ENCODE measurements around the gene NBL1. TPM values are rescaled to one million over a fixed set of nuclear protein-coding genes. Genes with fewer than 3 reads are reported as not detected.

The NBL1 gene
- total and polyA plus RNA-seq, 2 of the 4 experiments (the other 2 are of a cell fraction) = 14.0 to 54.2 TPM

DNA sequence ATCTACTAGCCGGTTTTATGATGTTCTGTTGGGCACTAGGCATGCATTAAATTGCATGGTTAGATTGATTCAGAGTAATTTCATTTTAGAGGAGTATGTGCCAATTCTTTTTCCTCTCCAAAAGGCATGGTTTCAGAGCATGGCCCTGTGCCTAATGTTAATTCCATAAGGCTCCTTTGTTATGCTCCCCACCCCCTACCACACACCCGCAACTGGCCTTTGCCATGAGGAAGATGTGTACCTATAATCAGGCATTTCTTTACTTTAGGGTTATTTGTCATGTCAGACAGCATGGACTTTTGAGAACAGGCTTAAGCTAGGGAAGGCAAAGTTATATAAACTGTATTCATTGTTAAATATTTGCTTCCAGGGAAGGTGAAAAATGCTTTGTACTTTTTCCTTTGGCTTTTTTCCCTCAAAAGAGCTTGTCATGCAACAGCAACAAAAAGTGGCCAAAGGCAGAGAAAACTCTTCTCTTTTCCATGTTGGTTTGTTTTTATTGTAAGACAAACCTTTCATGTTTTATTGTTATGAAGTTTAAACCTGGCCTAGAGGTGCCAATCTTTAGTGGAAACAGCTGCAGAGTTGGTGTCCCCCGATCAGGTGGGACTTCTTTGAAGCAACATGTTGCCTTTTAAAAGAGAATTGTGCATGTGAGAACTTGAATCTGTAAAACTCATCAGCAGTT lies 24.3 kb upstream of the NBL1 start:
- Histone ChIP-seq H2AK9ac (replicated peaks; ENCODE audit: low read depth, low read length, poor library complexity) (no peak overlapping the region), H3K56ac (ENCODE audit: extremely low read depth, insufficient read depth, low read length) (no peak overlapping the region), H2BK5ac (ENCODE audit: low read depth, low read length, poor library complexity, severe bottlenecking) (no peak overlapping the region), H3K18ac (ENCODE audit: low read depth, low read length) (no peak overlapping the region; the same call in 1 of the 2 replicates), H3K27me3 (ENCODE audit: control insufficient read depth, insufficient read depth, low read length) (no peaks in the 10 kb centered on the region), H3K23ac (ENCODE audit: low read depth, low read length) (no peak overlapping the region), H3K27ac (ENCODE audit: insufficient read depth, low read length) (peak overlapping the region; percentile 46; the same call in 1 of the 2 replicates), H2BK15ac (ENCODE audit: low read depth, low read length) (no peak overlapping the region), H3K4me1 (ENCODE audit: control insufficient read depth, insufficient read depth, low read length) (peaks cover 23% of the 10 kb centered on the region), H3K4me3 (ENCODE audit: insufficient read depth, low read depth, low read length) (no peak overlapping the region), H3K4me2 (ENCODE audit: low read depth, low read length) (peak overlapping the region; percentile 66; the same call in 1 of the 2 replicates), H3K36me3 (ENCODE audit: control insufficient read depth, insufficient read depth, low read length) (peaks cover 7% of the 10 kb centered on the region), H3K9me1 (ENCODE audit: insufficient read depth, low read length) (0 out of 2 replicates have a peak, but pooled peaks cover 7% of the 10 kb centered on the region), H3K4ac (ENCODE audit: low read depth, low read length) (no peak overlapping the region), H4K91ac (ENCODE audit: insufficient read depth, low read depth, low read length) (no peak overlapping the region), H3K79me1 (ENCODE audit: low read depth in 1 of 2, low read length in 2 of 2) (peaks cover 37 to 68% of the 10 kb centered on the region in 2 experiments), H3K9ac (ENCODE audit: low read depth, low read length) (no peak overlapping the region), H4K20me1 (ENCODE audit: insufficient read depth, low read length) (peaks cover 23% of the 10 kb centered on the region; the same call in 1 of the 2 replicates), H3K14ac (replicated peaks; ENCODE audit: low read depth, low read length) (0 out of 2 replicates have a peak overlapping the region, but pooled peaks have one; percentile 11), H4K8ac (ENCODE audit: low read depth in 2 of 2, low read length in 2 of 2) (no peak overlapping the region), H3K9me3 (ENCODE audit: control insufficient read depth, insufficient read depth, low read length) (no peaks in the 10 kb centered on the region), H2AFZ (replicated peaks; ENCODE audit: low read length, poor library complexity) (no peak overlapping the region), H2AK5ac (ENCODE audit: low read depth, low read length) (no peak overlapping the region), H2BK120ac (ENCODE audit: low read depth, low read length) (no peak overlapping the region), H2BK20ac (ENCODE audit: low read depth, low read length) (no peak overlapping the region), H4K5ac (ENCODE audit: low read depth, low read length) (0 out of 2 replicates have a peak overlapping the region, but pooled peaks have one; percentile 25)
- ChIA-PET POLR2A (ENCODE audit: unreplicated experiment) (no interaction called here), CTCF (no interaction called here)
- no CpG with 5 or more reads among the region's 3 CpGs for WGBS, 2 experiments (ENCODE audit: extremely low coverage in 2 of 2, insufficient read length in 1 of 2)
- dilution Hi-C loops (cut with HindIII; ENCODE audit: low sequenced_read_pairs, unreplicated experiment) = no loop called here
- DNase-seq (no peak), ATAC-seq (ENCODE audit: low read depth) (no peak)
- in situ Hi-C loops (cut with MboI; ENCODE audit: low sequenced_read_pairs) = no loop called here
- intact Hi-C loops (cut with micrococcal nuclease) = no loop called here
- no TSS peak for BruUV-seq (replicated peaks)
- TF ChIP-seq MAFK (IDR thresholded peaks at IDR 0.05; ENCODE audit: low read depth, low read length) (no peak), RFX5 (IDR thresholded peaks at IDR 0.05; ENCODE audit: low read depth, low read length) (no peak), NFE2L2 (IDR thresholded peaks at IDR 0.05; ENCODE audit: low read depth, low read length) (no peak), POLR2A (IDR thresholded peaks at IDR 0.05; ENCODE audit: low read depth, low read length) (no peak), BHLHE40 (IDR thresholded peaks at IDR 0.05; ENCODE audit: low read depth, low read length) (no peak), RCOR1 (IDR thresholded peaks at IDR 0.05; ENCODE audit: insufficient replicate concordance, low read length) (no peak), CHD1 (IDR thresholded peaks at IDR 0.05; ENCODE audit: low read depth, low read length) (no peak), MAZ (IDR thresholded peaks at IDR 0.05; ENCODE audit: borderline replicate concordance, low read depth, low read length) (no peak), FOS (IDR thresholded peaks at IDR 0.05; ENCODE audit: low read depth, low read length) (no peak), CEBPB (IDR thresholded peaks at IDR 0.05; ENCODE audit: low read depth, low read length) (no peak), MXI1 (IDR thresholded peaks at IDR 0.05; ENCODE audit: borderline replicate concordance, low read depth, low read length) (no peak), RAD21 (IDR thresholded peaks at IDR 0.05; ENCODE audit: low read length) (no peak)
- TF ChIP-seq, protein P1, sequence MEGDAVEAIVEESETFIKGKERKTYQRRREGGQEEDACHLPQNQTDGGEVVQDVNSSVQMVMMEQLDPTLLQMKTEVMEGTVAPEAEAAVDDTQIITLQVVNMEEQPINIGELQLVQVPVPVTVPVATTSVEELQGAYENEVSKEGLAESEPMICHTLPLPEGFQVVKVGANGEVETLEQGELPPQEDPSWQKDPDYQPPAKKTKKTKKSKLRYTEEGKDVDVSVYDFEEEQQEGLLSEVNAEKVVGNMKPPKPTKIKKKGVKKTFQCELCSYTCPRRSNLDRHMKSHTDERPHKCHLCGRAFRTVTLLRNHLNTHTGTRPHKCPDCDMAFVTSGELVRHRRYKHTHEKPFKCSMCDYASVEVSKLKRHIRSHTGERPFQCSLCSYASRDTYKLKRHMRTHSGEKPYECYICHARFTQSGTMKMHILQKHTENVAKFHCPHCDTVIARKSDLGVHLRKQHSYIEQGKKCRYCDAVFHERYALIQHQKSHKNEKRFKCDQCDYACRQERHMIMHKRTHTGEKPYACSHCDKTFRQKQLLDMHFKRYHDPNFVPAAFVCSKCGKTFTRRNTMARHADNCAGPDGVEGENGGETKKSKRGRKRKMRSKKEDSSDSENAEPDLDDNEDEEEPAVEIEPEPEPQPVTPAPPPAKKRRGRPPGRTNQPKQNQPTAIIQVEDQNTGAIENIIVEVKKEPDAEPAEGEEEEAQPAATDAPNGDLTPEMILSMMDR (conservative IDR thresholded peaks at IDR 0.05; ENCODE audit: low read depth, low read length) = no peak
- TF ChIP-seq, protein P2, sequence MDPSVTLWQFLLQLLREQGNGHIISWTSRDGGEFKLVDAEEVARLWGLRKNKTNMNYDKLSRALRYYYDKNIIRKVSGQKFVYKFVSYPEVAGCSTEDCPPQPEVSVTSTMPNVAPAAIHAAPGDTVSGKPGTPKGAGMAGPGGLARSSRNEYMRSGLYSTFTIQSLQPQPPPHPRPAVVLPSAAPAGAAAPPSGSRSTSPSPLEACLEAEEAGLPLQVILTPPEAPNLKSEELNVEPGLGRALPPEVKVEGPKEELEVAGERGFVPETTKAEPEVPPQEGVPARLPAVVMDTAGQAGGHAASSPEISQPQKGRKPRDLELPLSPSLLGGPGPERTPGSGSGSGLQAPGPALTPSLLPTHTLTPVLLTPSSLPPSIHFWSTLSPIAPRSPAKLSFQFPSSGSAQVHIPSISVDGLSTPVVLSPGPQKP (IDR thresholded peaks at IDR 0.05; ENCODE audit: borderline replicate concordance, low read depth, low read length) = no peak
- TF ChIP-seq, protein P3, sequence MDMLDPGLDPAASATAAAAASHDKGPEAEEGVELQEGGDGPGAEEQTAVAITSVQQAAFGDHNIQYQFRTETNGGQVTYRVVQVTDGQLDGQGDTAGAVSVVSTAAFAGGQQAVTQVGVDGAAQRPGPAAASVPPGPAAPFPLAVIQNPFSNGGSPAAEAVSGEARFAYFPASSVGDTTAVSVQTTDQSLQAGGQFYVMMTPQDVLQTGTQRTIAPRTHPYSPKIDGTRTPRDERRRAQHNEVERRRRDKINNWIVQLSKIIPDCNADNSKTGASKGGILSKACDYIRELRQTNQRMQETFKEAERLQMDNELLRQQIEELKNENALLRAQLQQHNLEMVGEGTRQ (IDR thresholded peaks at IDR 0.05; ENCODE audit: low read depth, low read length) = no peak

All from IMR-90 (cell line).